Ovary (tissue), 9 donors: ENCODE measurements around the gene KIFC1. TPM values are rescaled to one million over a fixed set of nuclear protein-coding genes. Genes with fewer than 3 reads are reported as not detected.

Source experiments
- DNase-seq, 5 donors: peaks; one replicate each; pipeline ENCODE4 v3.0.0-alpha.2; 2019 to 2020
- H3K27ac ChIP-seq, 2 donors: fragments of 200-600 bp; one replicate each; pipeline versions ENCODE4 v1.5.1 to v1.8.0; 2019 to 2022
- H3K27me3 ChIP-seq: fragments of 200-600 bp; one replicate; pipeline ENCODE4 v1.8.0; 2022
- H3K36me3 ChIP-seq: fragments of 200-600 bp; sonication (generic); one replicate; pipeline ENCODE4 v1.5.1; 2019
- H3K4me1 ChIP-seq: one replicate; pipeline ENCODE4 v1.8.1; 2013; ENCODE audit warnings: mild to moderate bottlenecking, moderate library complexity; ENCODE audit not compliant: insufficient read depth
- H3K4me3 ChIP-seq: fragments of 200-600 bp; sonication (generic); one replicate; pipeline ENCODE4 v1.5.1; 2017
- H3K9me3 ChIP-seq, 2 donors: fragments of 200-600 bp in 1 of 2; sonication (generic) in 1 of 2; one replicate each; pipeline versions ENCODE4 v1.5.1 to v1.8.1; 2013 to 2019; ENCODE audit warnings: mild to moderate bottlenecking in 1 of 2, moderate library complexity in 1 of 2
- CTCF ChIP-seq, 3 donors: fragments of 450-650 bp in 2 of 3; fragments of 200-600 bp in 1 of 3; IDR thresholded peaks; one replicate each; pipeline versions ENCODE4 v1.5.1 to v1.8.0; 2016 to 2022; ENCODE audit warnings: antibody characterized with exemption in 3 of 3, mild to moderate bottlenecking in 1 of 3
- EP300 ChIP-seq: sonication (generic); formaldehyde crosslinking; IDR thresholded peaks from one replicate; pipeline ENCODE4 v1.6.1; 2017; ENCODE audit warnings: antibody characterized with exemption
- POLR2A ChIP-seq: fragments of 450-650 bp; IDR thresholded peaks from one replicate; pipeline ENCODE4 v1.6.1; 2017; ENCODE audit warnings: antibody characterized with exemption, mild to moderate bottlenecking, moderate library complexity
- WGBS, 3 donors: extraction: QIAGEN DNeasy Blood & Tissue Kit in 1 of 3; methylation state at CpG; one replicate each; pipeline versions ENCODE4 v1.1.5 to v1.1.7; 2013 to 2017; 5-methylcytosine and 5-hydroxymethylcytosine counted together
- intact Hi-C, 4 donors: fragments of 100-400 bp; cut with DNase I; formaldehyde crosslinking; loops; one replicate each; pipeline versions ENCODE4 v1.11.0 to v1.15.1; 2022 to 2023
- polyA plus RNA-seq, 2 donors: library from polyadenylated mRNA; stranded (reverse); fragments of 200-250 nt in 1 of 2; fragments of 350-450 nt in 1 of 2; fragmentation: Illumina TruSeq in 1 of 2; extraction: RNeasy Lipid Tissue Mini Kit (QIAGEN cat#74804) in 1 of 2; gene quantifications; one replicate each; pipeline ENCODE4 v1.2.3, GENCODE V29; 2013 to 2014
- total RNA-seq, 7 donors: library from RNA; depleted of rRNA in 2 of 7; stranded (reverse); fragments of >200 nt in 2 of 7; fragmentation: NEBNext Ultra II Directional in 3 of 7; extraction: Animal tissue kit (Norgen Biotek cat#: 25700) in 3 of 7; gene quantifications; one replicate each; pipeline versions ENCODE4 v1.1.0 to v1.2.4, GENCODE V29; 2016 to 2023
- donor health status: DM: no; HTN: no; CAD: no; lungs with moderate emphysema.
- donor health status: DM: no; HTN: no; CAD: no.
- donor health status: Bipolar disorder and iron deficiency.
- donor health status: DM: yes; HTN: yes; CAD: no.
- donor health status: DM: no; HTN: no; CAD: no.
- donor health status: DM: yes; HTN: yes; CAD: no.

The KIFC1 gene
- total and polyA plus RNA-seq, 9 donors, result 0.60 to 3.9 (median 2.2) TPM

- 3 to 14% (median 4%) methylated on average over 5 to 33 of the region's 33 CpGs for WGBS, 3 donors
- TF ChIP-seq CTCF (IDR thresholded peaks at IDR 0.05) (peak in 1 of 3 donors; percentile 21), EP300 (no peak), POLR2A (no peak)
- intact Hi-C loops, result loop anchor here in 1 of 4 donors (10.0 kb wide), 1 partner anchor 114 kb away; the partner anchor contains the start of genes TAPBP and ZBTB22
- Histone ChIP-seq H3K27ac (peak overlapping the region; percentile 54 to 80), H3K9me3 (no peaks in the 10 kb centered on the region), H3K36me3 (no peaks in the 10 kb centered on the region), H3K4me3 (peak overlapping the region; percentile 53), H3K27me3 (no peaks in the 10 kb centered on the region), H3K4me1 (peaks cover 32% of the 10 kb centered on the region)
- peak in 2 of 5 donors; percentile 38 to 72 for DNase-seq
These were observed 36.8 kb downstream of the KIFC1 start for GRCh38 chr6:33428224-33428965.

GRCh38 chr6:33428966-33429749 is 37.5 kb downstream of the KIFC1 start:
- no peaks in the 10 kb centered on the region for H3K36me3 ChIP-seq

GRCh38 chr6:33429750-33430052 is 38.1 kb downstream of the KIFC1 start:
- DNase-seq, result no peak
- 31 to 38% (median 36%) methylated on average over 2 of the region's 2 CpGs for WGBS, 3 donors
- Histone ChIP-seq H3K9me3 (no peaks in the 10 kb centered on the region), H3K4me1 (peaks cover 27% of the 10 kb centered on the region), H3K4me3 (no peak overlapping the region), H3K27ac (no peak overlapping the region), H3K27me3 (no peaks in the 10 kb centered on the region), H3K36me3 (no peaks in the 10 kb centered on the region)
- intact Hi-C loops, result loop anchor here in 1 of 4 donors (10.0 kb wide), 1 partner anchor 115 kb away; the partner anchor contains the start of genes TAPBP and ZBTB22
- TF ChIP-seq CTCF (IDR thresholded peaks at IDR 0.05) (no peak), POLR2A (no peak), EP300 (no peak)

More at GRCh38 chr6:33428966-33429749, 37.5 kb downstream of the KIFC1 start:
- H3K4me3 ChIP-seq, result no peak overlapping the region
- peak overlapping the region; percentile 54 to 80 for H3K27ac ChIP-seq
- intact Hi-C loops, result loop anchor here in 1 of 4 donors (10.0 kb wide), 1 partner anchor 114 kb away; the partner anchor contains the start of genes TAPBP and ZBTB22
- H3K27me3 ChIP-seq, result no peaks in the 10 kb centered on the region
- 64 to 70% (median 65%) methylated on average over 5 of the region's 5 CpGs for WGBS, 3 donors
- no peaks in the 10 kb centered on the region for H3K9me3 ChIP-seq
- TF ChIP-seq POLR2A, result no peak
- TF ChIP-seq CTCF (IDR thresholded peaks at IDR 0.05), result no peak
- TF ChIP-seq EP300, result no peak
- peaks cover 31% of the 10 kb centered on the region for H3K4me1 ChIP-seq
- peak in 2 of 5 donors; percentile 25 to 27 for DNase-seq

GRCh38 chr6:33430334-33430733 is 38.7 kb downstream of the KIFC1 start:
- Histone ChIP-seq H3K4me3 (no peak overlapping the region), H3K27me3 (no peaks in the 10 kb centered on the region), H3K4me1 (peaks cover 23% of the 10 kb centered on the region), H3K36me3 (no peaks in the 10 kb centered on the region), H3K27ac (no peak overlapping the region), H3K9me3 (no peaks in the 10 kb centered on the region)
- intact Hi-C loops, result no loop called here
- no peak for DNase-seq
- 42 to 56% (median 47%) methylated on average over 2 of the region's 2 CpGs for WGBS, 3 donors
- no peak for TF ChIP-seq POLR2A
- TF ChIP-seq EP300, result no peak
- TF ChIP-seq CTCF (IDR thresholded peaks at IDR 0.05), result no peak
